Upper lobe of left lung (tissue), 6 donors: ENCODE measurements around the gene FAAH. TPM values are rescaled to one million over a fixed set of nuclear protein-coding genes. Genes with fewer than 3 reads are reported as not detected.

Source experiments
- ATAC-seq, 2 donors: fragments of 200-7000 bp; cut with Tn5 transposase; one replicate each; pipeline ENCODE4 v1.9.1; 2022; ENCODE audit warnings: mild to moderate bottlenecking in 2 of 2, moderate library complexity in 2 of 2; ENCODE audit not compliant: low FRiP score in 2 of 2
- DNase-seq, 2 donors: peaks; one replicate each; pipeline ENCODE4 v3.0.0-alpha.2; 2019 to 2020
- H3K27ac ChIP-seq, 4 donors: fragments of 200-600 bp; sonication (generic); one replicate each; pipeline ENCODE4 v1.5.1; 2016 to 2019
- H3K27me3 ChIP-seq, 4 donors: fragments of 200-600 bp; sonication (generic); one replicate each; pipeline ENCODE4 v1.5.1; 2017 to 2019
- H3K36me3 ChIP-seq, 4 donors: fragments of 200-600 bp; sonication (generic); one replicate each; pipeline ENCODE4 v1.5.1; 2016 to 2019
- H3K4me1 ChIP-seq, 4 donors: fragments of 200-600 bp; sonication (generic); one replicate each; pipeline ENCODE4 v1.5.1; 2018 to 2019
- H3K4me3 ChIP-seq, 4 donors: fragments of 200-600 bp; sonication (generic); one replicate each; pipeline ENCODE4 v1.5.1; 2017 to 2019; ENCODE audit warnings: mild to moderate bottlenecking in 2 of 4, moderate library complexity in 1 of 4
- H3K9me3 ChIP-seq, 4 donors: fragments of 200-600 bp; sonication (generic); one replicate each; pipeline ENCODE4 v1.5.1; 2018 to 2019
- CTCF ChIP-seq, 6 experiments: fragments of 450-650 bp in 4 of 6; fragments of 200-600 bp in 2 of 6; sonication (generic) in 2 of 6; IDR thresholded peaks; one replicate each; pipeline ENCODE4 v1.5.1; 2016 to 2019; ENCODE audit warnings: antibody characterized with exemption in 6 of 6
- EP300 ChIP-seq, 4 donors: sonication (generic); formaldehyde crosslinking; IDR thresholded peaks; one replicate each; pipeline ENCODE4 v1.5.1; 2017; ENCODE audit warnings: antibody characterized with exemption in 4 of 4, control low read depth in 2 of 4
- POLR2A ChIP-seq, 4 donors: fragments of 450-650 bp; IDR thresholded peaks; one replicate each; pipeline ENCODE4 v1.5.1; 2016 to 2017; ENCODE audit warnings: antibody characterized with exemption in 4 of 4, mild to moderate bottlenecking in 2 of 4
- POLR2AphosphoS5 ChIP-seq, 2 donors: sonication (generic); formaldehyde crosslinking; IDR thresholded peaks; one replicate each; pipeline ENCODE4 v1.5.1; 2017; ENCODE audit warnings: antibody characterized with exemption in 2 of 2
- WGBS, 2 donors: methylation state at CpG; one replicate each; pipeline ENCODE4 v1.1.5; 2017 to 2018; 5-methylcytosine and 5-hydroxymethylcytosine counted together
- total RNA-seq, 6 donors: library from RNA; depleted of rRNA in 4 of 6; stranded (reverse); fragments of >200 nt in 4 of 6; gene quantifications; one replicate each; pipeline versions ENCODE4 v1.1.0 to v1.2.1, GENCODE V29; 2016 to 2021
- donor health status: DM: no; HTN: no; CAD: no; lungs with moderate emphysema.
- donor health status: DM: no; HTN: yes; CAD: no; lungs with severe emphysema.

Gene FAAH
- total RNA-seq, 6 donors from 2014 or later: 34.1 to 67.1 (median 46.8) TPM

GRCh38 chr1:46429436-46429835 lies 35.3 kb downstream of the FAAH start:
- ATAC-seq: no peak
- H3K27ac ChIP-seq: no peak overlapping the region
- no peaks in the 10 kb centered on the region for H3K27me3 ChIP-seq
- TF ChIP-seq EP300 (IDR thresholded peaks at IDR 0.05) (no peak), CTCF (IDR thresholded peaks at IDR 0.05) (no peak)
- H3K4me3 ChIP-seq: no peak overlapping the region
- no peaks in the 10 kb centered on the region for H3K4me1 ChIP-seq
- DNase-seq: no peak
- H3K36me3 ChIP-seq: no peaks in the 10 kb centered on the region
- 80 to 91% methylated on average over 1 of the region's 1 CpG for WGBS, 2 donors
- no peaks in the 10 kb centered on the region for H3K9me3 ChIP-seq

- H3K9me3 ChIP-seq: no peaks in the 10 kb centered on the region
- no peak overlapping the region for H3K4me3 ChIP-seq
- H3K27me3 ChIP-seq: no peaks in the 10 kb centered on the region
- no peak overlapping the region for H3K27ac ChIP-seq
- 77% methylated on average over 6 of the region's 6 CpGs for WGBS, 2 donors
- H3K36me3 ChIP-seq: no peaks in the 10 kb centered on the region
- DNase-seq (no peak), ATAC-seq (no peak)
- TF ChIP-seq CTCF (IDR thresholded peaks at IDR 0.05) (no peak), POLR2AphosphoS5 (IDR thresholded peaks at IDR 0.05) (no peak), POLR2A (IDR thresholded peaks at IDR 0.05) (no peak), EP300 (IDR thresholded peaks at IDR 0.05) (no peak)
- no peaks in the 10 kb centered on the region for H3K4me1 ChIP-seq
Measured at GRCh38 chr1:46431695-46432094, 37.6 kb downstream of the FAAH start.

GRCh38 chr1:46432781-46433327 lies 38.7 kb downstream of the FAAH start:
- Histone ChIP-seq H3K4me3 (no peak overlapping the region), H3K27me3 (no peaks in the 10 kb centered on the region), H3K36me3 (no peaks in the 10 kb centered on the region), H3K4me1 (no peaks in the 10 kb centered on the region), H3K27ac (no peak overlapping the region), H3K9me3 (no peaks in the 10 kb centered on the region)
- 65 to 82% methylated on average over 4 to 10 of the region's 10 CpGs for WGBS, 2 donors
- DNase-seq: no peak
- TF ChIP-seq POLR2A (IDR thresholded peaks at IDR 0.05) (no peak), EP300 (IDR thresholded peaks at IDR 0.05) (no peak), POLR2AphosphoS5 (IDR thresholded peaks at IDR 0.05) (no peak)
- ATAC-seq: no peak

GRCh38 chr1:46434358-46434757 lies 40.2 kb downstream of the FAAH start:
- no peaks in the 10 kb centered on the region for H3K36me3 ChIP-seq
- no peak overlapping the region for H3K27ac ChIP-seq
- H3K9me3 ChIP-seq: no peaks in the 10 kb centered on the region
- H3K4me3 ChIP-seq: no peak overlapping the region
- TF ChIP-seq POLR2A (IDR thresholded peaks at IDR 0.05) (no peak), POLR2AphosphoS5 (IDR thresholded peaks at IDR 0.05) (no peak), EP300 (IDR thresholded peaks at IDR 0.05) (no peak), CTCF (IDR thresholded peaks at IDR 0.05) (no peak)
- ATAC-seq: no peak
- no peak for DNase-seq
- whole genome bisulfite sequencing, 2 donors: 96 to 97% methylated on average over 3 of the region's 3 CpGs
- H3K4me1 ChIP-seq: no peaks in the 10 kb centered on the region
- no peaks in the 10 kb centered on the region for H3K27me3 ChIP-seq

GRCh38 chr1:46436844-46437243 lies 42.7 kb downstream of the FAAH start:
- H3K36me3 ChIP-seq: no peaks in the 10 kb centered on the region
- no peak overlapping the region for H3K4me3 ChIP-seq
- no peaks in the 10 kb centered on the region for H3K9me3 ChIP-seq
- TF ChIP-seq EP300 (IDR thresholded peaks at IDR 0.05) (no peak), POLR2A (IDR thresholded peaks at IDR 0.05) (no peak), POLR2AphosphoS5 (IDR thresholded peaks at IDR 0.05) (no peak), CTCF (IDR thresholded peaks at IDR 0.05) (no peak)
- no peak for ATAC-seq
- H3K4me1 ChIP-seq: no peaks in the 10 kb centered on the region
- H3K27me3 ChIP-seq: no peaks in the 10 kb centered on the region
- no peak for DNase-seq
- 90 to 100% methylated on average over 1 of the region's 1 CpG for WGBS, 2 donors
- no peak overlapping the region for H3K27ac ChIP-seq
